Activated B cell treated with CpG ODN at 0.5 μM for 24 hours (primary cell): Measurements from ENCODE around the gene SFN. TPM values are rescaled to one million over a fixed set of nuclear protein-coding genes. Genes with fewer than 3 reads are reported as not detected.

Experiments used
- ATAC-seq: fragments of 200-7000 bp; cut with Tn5 transposase; one replicate; pipeline ENCODE4 v1.10.0; 2021; ENCODE audit warnings: low read depth, mild to moderate bottlenecking, moderate library complexity
- CTCF ChIA-PET: fragments of 350-600 bp; sonication (Branson Sonifier 250); formaldehyde crosslinking; loops from one replicate; lab custom pipeline; 2021; ENCODE audit warnings: antibody characterized with exemption; lab: Charles Lee
- POLR2A ChIA-PET: fragments of 350-600 bp; sonication (Branson Sonifier 250); formaldehyde crosslinking; loops from one replicate; lab custom pipeline; 2021; ENCODE audit warnings: antibody characterized with exemption; lab: Charles Lee
- DNase-seq: peaks from one replicate; pipeline ENCODE4 v3.0.0; 2022
- H3K27ac Mint-ChIP-seq: one replicate; pipeline ENCODE4 v1.8.0; 2020; ENCODE audit warnings: mixed read lengths
- H3K27me3 Mint-ChIP-seq: one replicate; pipeline ENCODE4 v1.8.0; 2021; ENCODE audit warnings: mixed read lengths
- H3K36me3 Mint-ChIP-seq: one replicate; pipeline ENCODE4 v1.8.0; 2021; ENCODE audit warnings: low read depth, mixed read lengths
- H3K4me1 Mint-ChIP-seq: one replicate; pipeline ENCODE4 v1.8.0; 2021; ENCODE audit warnings: mixed read lengths
- H3K4me3 Mint-ChIP-seq: one replicate; pipeline ENCODE4 v1.8.0; 2020; ENCODE audit warnings: mild to moderate bottlenecking, mixed read lengths
- H3K9me3 Mint-ChIP-seq: one replicate; pipeline ENCODE4 v1.8.0; 2020; ENCODE audit warnings: mixed read lengths
- intact Hi-C: fragments of 100-400 bp; cut with micrococcal nuclease; formaldehyde crosslinking; loops from one replicate; pipeline ENCODE4 v1.15.1; 2024
- total RNA-seq: library from RNA; stranded (reverse); gene quantifications from 2 replicates; pipeline ENCODE4 v1.2.3, GENCODE V29; 2022
- TF ChIP-seq, protein P1 (sequence below): fragments of 200-600 bp; IDR thresholded peaks from one replicate; pipeline ENCODE4 v1.8.0; 2022; ENCODE audit warnings: antibody characterized with exemption, mild to moderate bottlenecking

Gene SFN
- total RNA-seq, 1 donor from 2014 or later, result 0.29 TPM

- Mint-ChIP-seq H3K36me3 (peaks cover 33% of the 10 kb centered on the region), H3K27ac (no peak overlapping the region), H3K9me3 (no peaks in the 10 kb centered on the region), H3K27me3 (no peaks in the 10 kb centered on the region), H3K4me3 (no peak overlapping the region), H3K4me1 (no peaks in the 10 kb centered on the region)
- TF ChIP-seq, protein P1, sequence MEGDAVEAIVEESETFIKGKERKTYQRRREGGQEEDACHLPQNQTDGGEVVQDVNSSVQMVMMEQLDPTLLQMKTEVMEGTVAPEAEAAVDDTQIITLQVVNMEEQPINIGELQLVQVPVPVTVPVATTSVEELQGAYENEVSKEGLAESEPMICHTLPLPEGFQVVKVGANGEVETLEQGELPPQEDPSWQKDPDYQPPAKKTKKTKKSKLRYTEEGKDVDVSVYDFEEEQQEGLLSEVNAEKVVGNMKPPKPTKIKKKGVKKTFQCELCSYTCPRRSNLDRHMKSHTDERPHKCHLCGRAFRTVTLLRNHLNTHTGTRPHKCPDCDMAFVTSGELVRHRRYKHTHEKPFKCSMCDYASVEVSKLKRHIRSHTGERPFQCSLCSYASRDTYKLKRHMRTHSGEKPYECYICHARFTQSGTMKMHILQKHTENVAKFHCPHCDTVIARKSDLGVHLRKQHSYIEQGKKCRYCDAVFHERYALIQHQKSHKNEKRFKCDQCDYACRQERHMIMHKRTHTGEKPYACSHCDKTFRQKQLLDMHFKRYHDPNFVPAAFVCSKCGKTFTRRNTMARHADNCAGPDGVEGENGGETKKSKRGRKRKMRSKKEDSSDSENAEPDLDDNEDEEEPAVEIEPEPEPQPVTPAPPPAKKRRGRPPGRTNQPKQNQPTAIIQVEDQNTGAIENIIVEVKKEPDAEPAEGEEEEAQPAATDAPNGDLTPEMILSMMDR, result no peak
- CTCF ChIA-PET, result interaction anchor here (3.9 kb wide), 1 partner anchor 21 kb away, joined by 18 read pairs; no protein-coding TSS in a partner anchor
- intact Hi-C loops, result no loop called here
- ATAC-seq (no peak), DNase-seq (no peak)
- POLR2A ChIA-PET, result interaction anchor here (0.6 to 1.9 kb wide), 2 partner anchors 8 to 45 kb away, joined by 3 to 9 read pairs; no protein-coding TSS in a partner anchor
These were observed 6.1 kb upstream of the SFN start for GRCh38 chr1:26856604-26857469.

GRCh38 chr1:26857473-26858060 lies 5.4 kb upstream of the SFN start:
- Mint-ChIP-seq H3K27ac (no peak overlapping the region), H3K9me3 (no peaks in the 10 kb centered on the region), H3K36me3 (peaks cover 26% of the 10 kb centered on the region), H3K4me1 (no peaks in the 10 kb centered on the region), H3K4me3 (no peak overlapping the region), H3K27me3 (no peaks in the 10 kb centered on the region)
- no peak for DNase-seq
- no peak for ATAC-seq
- intact Hi-C loops, result no loop called here
- TF ChIP-seq, protein P1, result no peak
- POLR2A ChIA-PET, result interaction anchor here (2.4 kb wide), 1 partner anchor 29 kb away, joined by 9 read pairs; no protein-coding TSS in a partner anchor
- CTCF ChIA-PET, result no interaction called here

- H3K9me3 Mint-ChIP-seq, result no peaks in the 10 kb centered on the region
- ChIA-PET CTCF (interaction anchor here (1.5 kb wide), 1 partner anchor 29 kb away, joined by 4 read pairs; no protein-coding TSS in a partner anchor), POLR2A (interaction anchor here (0.6 to 2.4 kb wide), 3 partner anchors 9 to 48 kb away, joined by 3 to 9 read pairs (median 6); no protein-coding TSS in a partner anchor)
- no peak for ATAC-seq
- TF ChIP-seq, protein P1, result no peak
- intact Hi-C loops, result no loop called here
- DNase-seq, result no peak
- peaks cover 20% of the 10 kb centered on the region for H3K36me3 Mint-ChIP-seq
- no peaks in the 10 kb centered on the region for H3K27me3 Mint-ChIP-seq
- H3K4me3 Mint-ChIP-seq, result no peak overlapping the region
- no peak overlapping the region for H3K27ac Mint-ChIP-seq
- peaks cover 3% of the 10 kb centered on the region for H3K4me1 Mint-ChIP-seq
These were observed 4.8 kb upstream of the SFN start for GRCh38 chr1:26858160-26858559.

- H3K9me3 Mint-ChIP-seq, result no peaks in the 10 kb centered on the region
- CTCF ChIA-PET, result interaction anchor here (1.1 to 1.5 kb wide), 2 partner anchors 19 to 28 kb away, joined by 4 read pairs; no protein-coding TSS in a partner anchor
- TF ChIP-seq, protein P1, result no peak
- intact Hi-C loops, result no loop called here
- H3K4me1 Mint-ChIP-seq, result peaks cover 11% of the 10 kb centered on the region
- DNase-seq (no peak), ATAC-seq (no peak)
- no peak overlapping the region for H3K4me3 Mint-ChIP-seq
- no peaks in the 10 kb centered on the region for H3K27me3 Mint-ChIP-seq
- H3K27ac Mint-ChIP-seq, result no peak overlapping the region
- H3K36me3 Mint-ChIP-seq, result peaks cover 14% of the 10 kb centered on the region
- POLR2A ChIA-PET, result interaction anchor here (0.6 to 2.4 kb wide), 7 partner anchors 9 to 353 kb away, joined by 3 to 9 read pairs (median 4); no protein-coding TSS in a partner anchor
These were observed 3.9 kb upstream of the SFN start for GRCh38 chr1:26858891-26859640.
